SU-DHL-6 (cell line): ENCODE measurements around the gene MCOLN3.

Experiments used
- CTCF ChIP-seq: fragments of 200-600 bp; sonication (generic); IDR thresholded peaks from one replicate; pipeline ENCODE4 v1.5.1; 2017; ENCODE audit warnings: antibody characterized with exemption, mild to moderate bottlenecking, low read length, moderate library complexity; ENCODE audit not compliant: insufficient read depth, poor library complexity, severe bottlenecking
- EZH2phosphoT487 ChIP-seq: fragments of 200-600 bp; sonication (generic), shearing (Covaris generic); conservative IDR thresholded peaks from 2 replicates; pipeline ENCODE4 v1.6.1; 2018; ENCODE audit warnings: mild to moderate bottlenecking, antibody characterized with exemption, low read length, moderate library complexity, mixed read lengths

DNA sequence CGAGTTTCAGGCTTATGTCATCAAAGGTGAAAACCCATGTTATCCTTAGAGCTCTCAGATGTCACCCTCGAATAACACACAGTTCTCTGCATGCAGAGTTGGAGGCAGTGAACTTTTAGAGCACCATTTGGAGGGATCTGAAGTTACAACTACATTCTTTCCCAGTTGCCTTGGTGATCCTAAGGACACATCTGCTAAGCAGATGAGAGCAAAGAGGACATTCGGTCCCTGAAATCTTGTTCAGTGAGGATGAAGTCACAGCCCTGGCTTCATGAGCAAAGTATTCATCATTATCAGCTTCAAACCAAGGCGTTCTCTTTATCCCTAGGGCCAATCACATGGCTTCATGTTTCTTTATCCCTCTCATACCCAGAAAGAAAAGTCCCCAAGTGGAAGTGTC, 28.3 kb downstream of the MCOLN3 start:
- TF ChIP-seq CTCF = no peak
- TF ChIP-seq EZH2phosphoT487 = no peak
